Subcutaneous abdominal adipose tissue (tissue), 5 donors: ENCODE data around the gene LRFN4.

Experiments
- H3K27ac ChIP-seq: one replicate; pipeline ENCODE4 v1.7.0; 2013; ENCODE audit warnings: low read depth, mild to moderate bottlenecking, inconsistent platforms, low read length, moderate library complexity
- H3K27me3 ChIP-seq, 5 donors: one replicate each; pipeline ENCODE4 v1.7.0; 2013; ENCODE audit warnings: low read length in 5 of 5, inconsistent platforms in 1 of 5; ENCODE audit not compliant: control insufficient read depth in 5 of 5, insufficient read depth in 4 of 5
- H3K36me3 ChIP-seq, 5 donors: one replicate each; pipeline ENCODE4 v1.7.0; 2013; ENCODE audit warnings: low read length in 5 of 5; ENCODE audit not compliant: control insufficient read depth in 5 of 5, insufficient read depth in 5 of 5
- H3K4me1 ChIP-seq, 5 donors: one replicate each; pipeline ENCODE4 v1.7.0; 2013; ENCODE audit warnings: low read length in 5 of 5, mild to moderate bottlenecking in 3 of 5, moderate library complexity in 1 of 5; ENCODE audit not compliant: control insufficient read depth in 5 of 5, insufficient read depth in 5 of 5
- H3K4me3 ChIP-seq, 5 donors: one replicate each; pipeline ENCODE4 v1.7.0; 2013; ENCODE audit warnings: low read length in 5 of 5, low read depth in 1 of 5
- H3K9ac ChIP-seq, 5 donors: one replicate each; pipeline ENCODE4 v1.7.0; 2013; ENCODE audit warnings: low read length in 5 of 5, mild to moderate bottlenecking in 4 of 5, moderate library complexity in 3 of 5
- H3K9me3 ChIP-seq, 5 donors: one replicate each; pipeline ENCODE4 v1.7.0; 2013; ENCODE audit warnings: low read length in 5 of 5; ENCODE audit not compliant: control insufficient read depth in 5 of 5
- donor health status: healthy.
- donor health status: healthy.
- donor health status: healthy.
- donor health status: healthy.
- donor health status: healthy.

The LRFN4 gene

GRCh38 chr11:66834539-66834845 is 22.4 kb upstream of the LRFN4 start:
- Histone ChIP-seq H3K27ac (no peak overlapping the region), H3K9me3 (no peaks in the 10 kb centered on the region), H3K36me3 (peaks cover 0 to 13% (median 4%) of the 10 kb centered on the region in 5 donors), H3K27me3 (no peaks in the 10 kb centered on the region), H3K9ac (no peak overlapping the region), H3K4me3 (no peak overlapping the region), H3K4me1 (peaks cover 0 to 5% (median 0%) of the 10 kb centered on the region in 5 donors)

- Histone ChIP-seq H3K27ac (no peak overlapping the region), H3K9me3 (no peaks in the 10 kb centered on the region), H3K36me3 (peaks cover 0 to 16% (median 4%) of the 10 kb centered on the region in 5 donors), H3K4me3 (no peak overlapping the region), H3K27me3 (no peaks in the 10 kb centered on the region), H3K9ac (no peak overlapping the region), H3K4me1 (peaks cover 0 to 5% (median 0%) of the 10 kb centered on the region in 5 donors)
Measured at GRCh38 chr11:66834943-66835342, 21.9 kb upstream of the LRFN4 start.

- no peaks in the 10 kb centered on the region for H3K27me3 ChIP-seq
- H3K4me3 ChIP-seq, result no peak overlapping the region
- peaks cover 0 to 20% (median 4%) of the 10 kb centered on the region in 5 donors for H3K36me3 ChIP-seq
- no peaks in the 10 kb centered on the region for H3K9me3 ChIP-seq
- peaks cover 0 to 8% (median 3%) of the 10 kb centered on the region in 5 donors for H3K4me1 ChIP-seq
- no peak overlapping the region for H3K9ac ChIP-seq
- H3K27ac ChIP-seq, result no peak overlapping the region
Measured at GRCh38 chr11:66835768-66836405, 21.0 kb upstream of the LRFN4 start.

GRCh38 chr11:66840317-66841091 is 16.4 kb upstream of the LRFN4 start:
- peaks cover 0 to 29% (median 11%) of the 10 kb centered on the region in 5 donors for H3K36me3 ChIP-seq
- no peaks in the 10 kb centered on the region for H3K9me3 ChIP-seq
- no peak overlapping the region for H3K4me3 ChIP-seq
- H3K27me3 ChIP-seq, result no peaks in the 10 kb centered on the region
- peaks cover 11 to 39% (median 36%) of the 10 kb centered on the region in 5 donors for H3K4me1 ChIP-seq
- no peak overlapping the region for H3K9ac ChIP-seq
- no peak overlapping the region for H3K27ac ChIP-seq

GRCh38 chr11:66841861-66842260 is 15.0 kb upstream of the LRFN4 start:
- Histone ChIP-seq H3K9me3 (no peaks in the 10 kb centered on the region), H3K27ac (peak overlapping the region; percentile 79), H3K4me1 (peaks cover 11 to 36% (median 34%) of the 10 kb centered on the region in 5 donors), H3K36me3 (peaks cover 0 to 42% (median 24%) of the 10 kb centered on the region in 5 donors), H3K9ac (peak overlapping the region; percentile 94 to 97 (median 96)), H3K27me3 (no peaks in the 10 kb centered on the region), H3K4me3 (peak overlapping the region; percentile 74 to 96 (median 95))

- Histone ChIP-seq H3K9ac (peak overlapping the region; percentile 94 to 97 (median 96)), H3K36me3 (peaks cover 0 to 46% (median 28%) of the 10 kb centered on the region in 5 donors), H3K27me3 (no peaks in the 10 kb centered on the region), H3K4me1 (peaks cover 11 to 36% (median 35%) of the 10 kb centered on the region in 5 donors), H3K27ac (peak overlapping the region; percentile 79), H3K4me3 (peak overlapping the region; percentile 74 to 96 (median 95)), H3K9me3 (no peaks in the 10 kb centered on the region)
Measured at GRCh38 chr11:66842501-66842895, 14.4 kb upstream of the LRFN4 start.

GRCh38 chr11:66842896-66843775 is 13.7 kb upstream of the LRFN4 start, which contains the start of gene RCE1:
Gene RCE1 (plus strand): TSS chr11:66843441. CDS start chr11:66843456, 15 bp downstream.
- Histone ChIP-seq H3K27me3 (no peaks in the 10 kb centered on the region), H3K27ac (peak within 1 kb of the TSS; percentile 79), H3K36me3 (peaks cover 0 to 47% (median 31%) of the 10 kb centered on the region in 5 donors), H3K4me3 (peak within 1 kb of the TSS; percentile 91 to 98 (median 95)), H3K9me3 (no peaks in the 10 kb centered on the region), H3K9ac (peak within 1 kb of the TSS; percentile 94 to 97 (median 96)), H3K4me1 (peaks cover 11 to 36% (median 35%) of the 10 kb centered on the region in 5 donors)

- H3K9me3 ChIP-seq, result no peaks in the 10 kb centered on the region
- H3K4me1 ChIP-seq, result peaks cover 11 to 36% (median 35%) of the 10 kb centered on the region in 5 donors
- no peaks in the 10 kb centered on the region for H3K27me3 ChIP-seq
- peak overlapping the region; percentile 79 for H3K27ac ChIP-seq
- peak overlapping the region; percentile 8 to 96 (median 94) for H3K9ac ChIP-seq
- peaks cover 0 to 51% (median 38%) of the 10 kb centered on the region in 5 donors for H3K36me3 ChIP-seq
- H3K4me3 ChIP-seq, result peak overlapping the region; percentile 91 to 98 (median 95)
Measured at GRCh38 chr11:66843776-66844495, 12.9 kb upstream of the LRFN4 start.

GRCh38 chr11:66844496-66845142 is 12.2 kb upstream of the LRFN4 start:
- Histone ChIP-seq H3K4me3 (peak overlapping the region in 3 of 5 donors; percentile 91 to 98 (median 95)), H3K9ac (peak overlapping the region in 4 of 5 donors; percentile 3 to 95 (median 94)), H3K9me3 (no peaks in the 10 kb centered on the region), H3K27me3 (no peaks in the 10 kb centered on the region), H3K36me3 (peaks cover 0 to 55% (median 45%) of the 10 kb centered on the region in 5 donors), H3K27ac (peak overlapping the region; percentile 79), H3K4me1 (peaks cover 11 to 42% (median 39%) of the 10 kb centered on the region in 5 donors)
